Cardiac muscle cell (in vitro differentiated cells and primary cell): ENCODE results near the gene ST7L. TPM values are rescaled to one million over a fixed set of nuclear protein-coding genes. Genes with fewer than 3 reads are reported as not detected.
"Not testable (repeated sequence)": the region's sequence is repeated elsewhere in the genome, so short reads cannot be mapped to it uniquely, and the experiment has no call there.

Experiments
- DNase-seq, 2 donors: peaks; one replicate each; pipeline versions ENCODE4 v3.0.0 to v3.0.0-alpha.2; 2010 to 2017; ENCODE audit warnings: low read depth in 1 of 2, low spot score in 1 of 2
- H3K27ac ChIP-seq: fragments of 200-600 bp; sonication (generic); 2 replicates; pipeline ENCODE4 v1.5.1; 2016
- H3K27me3 ChIP-seq: fragments of 200-600 bp; sonication (generic); 2 replicates; pipeline ENCODE4 v1.6.0; 2016; ENCODE audit warnings: control low read depth
- H3K36me3 ChIP-seq: fragments of 200-600 bp; sonication (generic); 2 replicates; pipeline ENCODE4 v1.5.1; 2016; ENCODE audit warnings: control low read depth
- H3K4me1 ChIP-seq: fragments of 200-600 bp; sonication (generic); 2 replicates; pipeline ENCODE4 v1.8.1; 2017; ENCODE audit warnings: low read depth, mild to moderate bottlenecking, mixed run types
- H3K4me3 ChIP-seq: fragments of 200-600 bp; sonication (generic); 2 replicates; pipeline ENCODE4 v1.5.1; 2016; ENCODE audit warnings: mild to moderate bottlenecking
- H3K9me3 ChIP-seq: fragments of 200-600 bp; sonication (generic); 2 replicates; pipeline ENCODE4 v1.5.1; 2017; ENCODE audit warnings: low read depth, mild to moderate bottlenecking, control low read depth
- polyA plus RNA-seq: library from polyadenylated mRNA; unstranded; fragments of >200 nt; fragmentation: Nextera tagmentation; extraction: Ambion mirVana; gene quantifications from 2 replicates; pipeline ENCODE4 v1.2.1, GENCODE V29; 2016
- total RNA-seq: library from RNA; depleted of rRNA; stranded (reverse); fragments of >200 nt; gene quantifications from 2 replicates; pipeline ENCODE4 v1.2.3, GENCODE V29; 2016
- TF ChIP-seq, protein P1 (sequence below): IDR thresholded peaks from 2 replicates; pipeline ENCODE4 v1.5.1; 2012; ENCODE audit warnings: low read depth, mild to moderate bottlenecking, low read length

Gene ST7L
- total and polyA plus RNA-seq, 2 experiments from 2014 or later = 19.7 to 26.6 TPM

- H3K4me3 ChIP-seq = no peak overlapping the region
- TF ChIP-seq, protein P1, sequence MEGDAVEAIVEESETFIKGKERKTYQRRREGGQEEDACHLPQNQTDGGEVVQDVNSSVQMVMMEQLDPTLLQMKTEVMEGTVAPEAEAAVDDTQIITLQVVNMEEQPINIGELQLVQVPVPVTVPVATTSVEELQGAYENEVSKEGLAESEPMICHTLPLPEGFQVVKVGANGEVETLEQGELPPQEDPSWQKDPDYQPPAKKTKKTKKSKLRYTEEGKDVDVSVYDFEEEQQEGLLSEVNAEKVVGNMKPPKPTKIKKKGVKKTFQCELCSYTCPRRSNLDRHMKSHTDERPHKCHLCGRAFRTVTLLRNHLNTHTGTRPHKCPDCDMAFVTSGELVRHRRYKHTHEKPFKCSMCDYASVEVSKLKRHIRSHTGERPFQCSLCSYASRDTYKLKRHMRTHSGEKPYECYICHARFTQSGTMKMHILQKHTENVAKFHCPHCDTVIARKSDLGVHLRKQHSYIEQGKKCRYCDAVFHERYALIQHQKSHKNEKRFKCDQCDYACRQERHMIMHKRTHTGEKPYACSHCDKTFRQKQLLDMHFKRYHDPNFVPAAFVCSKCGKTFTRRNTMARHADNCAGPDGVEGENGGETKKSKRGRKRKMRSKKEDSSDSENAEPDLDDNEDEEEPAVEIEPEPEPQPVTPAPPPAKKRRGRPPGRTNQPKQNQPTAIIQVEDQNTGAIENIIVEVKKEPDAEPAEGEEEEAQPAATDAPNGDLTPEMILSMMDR = no peak
- DNase-seq = no peak
- H3K27ac ChIP-seq = no peak overlapping the region
- no peaks in the 10 kb centered on the region for H3K4me1 ChIP-seq
- peaks cover 5% of the 10 kb centered on the region for H3K27me3 ChIP-seq
- no peaks in the 10 kb centered on the region for H3K9me3 ChIP-seq
- no peaks in the 10 kb centered on the region for H3K36me3 ChIP-seq
Observed at GRCh38 chr1:112492076-112492475, 126.9 kb downstream of the ST7L start.

DNA sequence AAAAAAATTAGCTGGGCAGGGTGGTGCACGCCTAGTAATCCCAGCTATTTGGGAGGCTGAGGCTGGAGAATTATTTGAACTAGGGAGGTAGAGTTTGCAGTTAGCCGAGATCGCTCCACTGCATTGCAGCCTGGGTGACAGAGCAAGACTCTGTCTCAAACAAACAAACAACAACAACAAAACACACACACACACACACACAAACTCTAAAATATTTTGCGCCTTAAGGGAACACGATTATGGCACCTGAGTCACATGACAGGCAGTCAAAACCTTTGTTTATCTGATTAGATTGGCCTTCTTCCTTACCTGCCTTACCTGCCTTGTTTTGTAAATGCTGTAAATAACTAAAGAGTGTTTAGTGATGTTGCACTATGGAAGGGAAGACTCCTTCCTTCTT lies 130.8 kb downstream of the ST7L start:
- Histone ChIP-seq H3K4me1 (no peaks in the 10 kb centered on the region), H3K9me3 (no peaks in the 10 kb centered on the region), H3K36me3 (no peaks in the 10 kb centered on the region), H3K4me3 (no peak overlapping the region), H3K27ac (no peak overlapping the region), H3K27me3 (no peaks in the 10 kb centered on the region)
- no peak for DNase-seq
- TF ChIP-seq, protein P1 = no peak

DNA sequence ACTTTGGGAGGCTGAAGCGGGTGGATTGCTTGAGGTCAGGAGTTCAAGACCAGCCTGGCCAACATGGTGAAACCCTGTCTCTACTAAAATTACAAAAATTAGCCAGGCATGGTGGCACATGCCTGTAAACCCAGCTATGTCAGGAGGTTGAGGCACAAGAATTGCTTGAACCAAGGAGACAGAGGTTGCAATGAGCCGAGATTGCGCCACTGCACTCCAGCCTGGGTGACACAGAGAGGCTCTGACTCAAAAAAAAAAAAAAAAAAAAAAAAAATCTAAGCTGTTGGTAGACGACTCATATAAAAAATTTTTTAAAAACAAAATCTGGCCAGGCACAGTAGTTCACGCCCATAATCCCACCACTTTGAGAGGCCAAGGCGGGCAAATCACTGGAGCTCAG lies 131.3 kb downstream of the ST7L start:
- not testable (repeated sequence) for H3K4me1 ChIP-seq, H3K36me3 ChIP-seq, H3K27ac ChIP-seq, H3K9me3 ChIP-seq, H3K4me3 ChIP-seq, H3K27me3 ChIP-seq, DNase-seq

DNA sequence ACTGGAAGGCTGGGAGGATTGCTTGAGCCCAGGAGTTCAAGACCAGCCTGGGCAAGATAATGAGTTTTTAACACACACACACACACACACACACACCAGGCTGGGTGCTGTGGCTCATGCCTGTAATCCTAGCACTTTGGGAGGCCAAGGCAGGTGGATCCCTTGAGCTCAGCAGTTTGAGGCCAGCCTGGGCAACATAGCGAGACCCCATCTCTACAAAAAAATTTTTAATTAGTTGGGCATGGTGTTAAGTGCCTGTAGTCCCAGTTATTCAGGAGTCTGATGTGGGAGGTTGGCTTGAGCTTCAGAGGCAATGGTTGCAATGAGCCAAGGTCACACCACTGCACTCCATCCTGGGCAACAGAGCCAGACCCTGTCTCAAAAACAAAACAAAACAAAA lies 132.9 kb downstream of the ST7L start:
- not testable (repeated sequence) for H3K36me3 ChIP-seq, H3K4me3 ChIP-seq, H3K27me3 ChIP-seq, H3K9me3 ChIP-seq, H3K4me1 ChIP-seq, H3K27ac ChIP-seq, DNase-seq

GRCh38 chr1:112478314-112478713 lies 140.6 kb downstream of the ST7L start:
- TF ChIP-seq, protein P1 = no peak
- H3K27ac ChIP-seq = no peak overlapping the region
- H3K27me3 ChIP-seq = no peaks in the 10 kb centered on the region

DNA sequence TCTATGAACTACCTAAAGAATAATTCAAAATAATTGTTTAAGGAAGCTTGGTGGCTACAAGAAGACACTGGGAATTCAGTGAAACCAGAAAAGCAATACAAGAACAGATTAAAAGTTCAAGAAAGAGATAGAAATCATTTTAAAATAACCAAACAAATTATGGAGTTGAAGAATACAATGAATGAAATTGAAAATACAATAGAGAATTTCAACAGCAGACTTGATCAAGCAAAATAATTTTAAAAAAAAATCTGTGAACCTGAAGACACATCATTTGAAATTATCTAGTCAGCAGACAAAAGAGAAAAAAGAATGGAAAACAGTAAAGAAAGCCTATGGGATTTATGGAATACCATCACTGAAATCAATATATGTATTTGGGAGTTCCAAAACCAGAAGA lies 141.4 kb downstream of the ST7L start:
- Histone ChIP-seq H3K4me1 (no peaks in the 10 kb centered on the region), H3K27me3 (no peaks in the 10 kb centered on the region), H3K27ac (no peak overlapping the region), H3K36me3 (no peaks in the 10 kb centered on the region), H3K9me3 (no peaks in the 10 kb centered on the region), H3K4me3 (no peak overlapping the region)
- no peak for DNase-seq
- TF ChIP-seq, protein P1 = no peak

More at GRCh38 chr1:112478314-112478713, 140.6 kb downstream of the ST7L start:
- Histone ChIP-seq H3K36me3 (no peaks in the 10 kb centered on the region), H3K4me1 (no peaks in the 10 kb centered on the region), H3K9me3 (no peaks in the 10 kb centered on the region), H3K4me3 (no peak overlapping the region)
- DNase-seq = no peak

Other genes starting within 250 kb of the ST7L start
- gene CTTNBP2NL, start 222.9 kb downstream of the ST7L start, total RNA-seq = 6.4 and 13.1 TPM in 2 replicates
- 9.2 and 14.2 TPM in 2 replicates for gene CTTNBP2NL, start 222.9 kb downstream of the ST7L start, polyA plus RNA-seq
- gene WNT2B, start 110.2 kb downstream of the ST7L start, total RNA-seq = 0.74 and 1.2 TPM in 2 replicates
- 1.1 and 1.5 TPM in 2 replicates for gene WNT2B, start 110.2 kb downstream of the ST7L start, polyA plus RNA-seq
- 94.9 and 102 TPM in 2 replicates for gene CAPZA1, start 691 bp upstream of the ST7L start, total RNA-seq
- 122 and 130 TPM in 2 replicates for gene CAPZA1, start 691 bp upstream of the ST7L start, polyA plus RNA-seq
- gene MOV10, start 55.5 kb upstream of the ST7L start, total RNA-seq = 78.2 and 96.2 TPM in 2 replicates
- gene MOV10, start 55.5 kb upstream of the ST7L start, polyA plus RNA-seq = 62.0 and 86.0 TPM in 2 replicates
- 257 and 311 TPM in 2 replicates for gene RHOC, start 88.0 kb upstream of the ST7L start, total RNA-seq
- gene RHOC, start 88.0 kb upstream of the ST7L start, polyA plus RNA-seq = 265 and 358 TPM in 2 replicates
- gene PPM1J, start 96.2 kb upstream of the ST7L start, total RNA-seq = 13.2 and 21.9 TPM in 2 replicates
- gene PPM1J, start 96.2 kb upstream of the ST7L start, polyA plus RNA-seq = 20.1 and 28.6 TPM in 2 replicates